Loucy (cell line): ENCODE data around the gene NPHP3.
"Not testable (repeated sequence)": the region's sequence is repeated elsewhere in the genome, so short reads cannot be mapped to it uniquely, and the experiment has no call there.

ENCODE experiments used
- H2AFZ ChIP-seq: fragments of 200-600 bp; sonication (generic); 2 replicates; pipeline ENCODE4 v1.6.0; 2016; ENCODE audit warnings: antibody characterized with exemption, mild to moderate bottlenecking, low read length, moderate library complexity
- H3F3A ChIP-seq: fragments of 200-600 bp; 2 replicates; pipeline ENCODE4 v1.6.0; 2016; ENCODE audit warnings: antibody characterized with exemption, low read depth, mild to moderate bottlenecking
- H3K27me3 ChIP-seq: fragments of 200-600 bp; sonication (generic); 2 replicates; pipeline ENCODE4 v1.6.1; 2014; ENCODE audit warnings: low read length, mild to moderate bottlenecking; ENCODE audit not compliant: insufficient read depth, poor library complexity, severe bottlenecking
- H3K36me3 ChIP-seq: fragments of 200-600 bp; sonication (generic); 2 replicates; pipeline ENCODE4 v1.6.1; 2016; ENCODE audit warnings: low read length; ENCODE audit not compliant: insufficient read depth
- H3K4me1 ChIP-seq: fragments of 200-600 bp; sonication (generic); 2 replicates; pipeline ENCODE4 v1.5.1; 2014; ENCODE audit warnings: low read length, mild to moderate bottlenecking; ENCODE audit not compliant: insufficient read depth, poor library complexity, severe bottlenecking
- H3K4me2 ChIP-seq: fragments of 200-600 bp; sonication (generic); 2 replicates; pipeline ENCODE4 v1.6.0; 2014; ENCODE audit warnings: antibody characterized with exemption, low read length, low read depth, mild to moderate bottlenecking; ENCODE audit not compliant: poor library complexity, severe bottlenecking
- H3K4me3 ChIP-seq: fragments of 200-600 bp; sonication (generic); 2 replicates; pipeline ENCODE4 v1.5.1; 2014; ENCODE audit warnings: low read length, mild to moderate bottlenecking, mixed read lengths; ENCODE audit not compliant: poor library complexity, severe bottlenecking
- H3K79me2 ChIP-seq: fragments of 200-600 bp; sonication (generic); 2 replicates; pipeline ENCODE4 v1.6.1; 2014; ENCODE audit warnings: low read length; ENCODE audit not compliant: insufficient read depth
- H3K9ac ChIP-seq: fragments of 200-600 bp; sonication (generic); 2 replicates; pipeline ENCODE4 v1.6.0; 2014; ENCODE audit warnings: mild to moderate bottlenecking, low read depth, low read length, moderate library complexity; ENCODE audit not compliant: poor library complexity, severe bottlenecking
- H3K9me2 ChIP-seq: fragments of 200-600 bp; sonication (generic); replicated peaks from 2 replicates; pipeline ENCODE4 v1.6.1; 2016; ENCODE audit warnings: low read depth, low read length, mixed read lengths
- H3K9me3 ChIP-seq: fragments of 200-600 bp; sonication (generic); 2 replicates; pipeline ENCODE4 v1.6.1; 2014; ENCODE audit warnings: mild to moderate bottlenecking, antibody characterized with exemption, low read length, low read depth; ENCODE audit not compliant: insufficient read depth
- H4K20me1 ChIP-seq: fragments of 200-600 bp; sonication (generic); 2 replicates; pipeline ENCODE4 v1.6.0; 2014; ENCODE audit warnings: antibody characterized with exemption, low read length, mild to moderate bottlenecking; ENCODE audit not compliant: insufficient read depth, poor library complexity, severe bottlenecking
- CTCF ChIP-seq: fragments of 200-600 bp; sonication (generic); conservative IDR thresholded peaks from 2 replicates; pipeline ENCODE4 v1.5.1; 2014; ENCODE audit warnings: mild to moderate bottlenecking, antibody characterized with exemption, low read length
- EZH2phosphoT487 ChIP-seq: fragments of 200-600 bp; IDR thresholded peaks from 2 replicates; pipeline ENCODE4 v1.6.1; 2018; ENCODE audit warnings: antibody characterized with exemption, mild to moderate bottlenecking, moderate library complexity, borderline replicate concordance

NPHP3 gene

GRCh38 chr3:132753946-132754345 is 31.7 kb upstream of the NPHP3 start:
- Histone ChIP-seq H3K27me3 (no peaks in the 10 kb centered on the region), H3K9me3 (no peaks in the 10 kb centered on the region), H3K4me1 (no peaks in the 10 kb centered on the region), H3K9me2 (no peaks in the 10 kb centered on the region), H3K79me2 (no peaks in the 10 kb centered on the region), H3K36me3 (no peaks in the 10 kb centered on the region), H2AFZ (no peak overlapping the region), H3K4me3 (no peak overlapping the region), H3K4me2 (no peak overlapping the region), H3K9ac (no peak overlapping the region), H4K20me1 (no peaks in the 10 kb centered on the region), H3F3A (no peaks in the 10 kb centered on the region)
- TF ChIP-seq CTCF (no peak), EZH2phosphoT487 (no peak)

GRCh38 chr3:132749786-132750185 is 27.6 kb upstream of the NPHP3 start:
- no peaks in the 10 kb centered on the region for H3K9me3 ChIP-seq
- H4K20me1 ChIP-seq = no peaks in the 10 kb centered on the region
- no peaks in the 10 kb centered on the region for H3K79me2 ChIP-seq
- no peak overlapping the region for H3K9ac ChIP-seq
- TF ChIP-seq EZH2phosphoT487 (no peak), CTCF (no peak)
- H3K4me2 ChIP-seq = no peak overlapping the region
- no peak overlapping the region for H2AFZ ChIP-seq
- no peaks in the 10 kb centered on the region for H3K9me2 ChIP-seq
- H3K4me3 ChIP-seq = no peak overlapping the region
- no peaks in the 10 kb centered on the region for H3K36me3 ChIP-seq
- no peaks in the 10 kb centered on the region for H3K27me3 ChIP-seq
- no peaks in the 10 kb centered on the region for H3F3A ChIP-seq
- H3K4me1 ChIP-seq = no peaks in the 10 kb centered on the region

- H3K9me2 ChIP-seq, H2AFZ ChIP-seq, H3K4me1 ChIP-seq, H3K9me3 ChIP-seq, H3K27me3 ChIP-seq, H3K4me3 ChIP-seq, H4K20me1 ChIP-seq, H3K4me2 ChIP-seq, H3K9ac ChIP-seq, H3F3A ChIP-seq, H3K79me2 ChIP-seq, H3K36me3 ChIP-seq: not testable (repeated sequence)
Measured at GRCh38 chr3:132746720-132747119, 24.5 kb upstream of the NPHP3 start.

- Histone ChIP-seq H3K9ac (no peak overlapping the region), H3F3A (no peaks in the 10 kb centered on the region), H3K4me2 (no peak overlapping the region), H3K27me3 (no peaks in the 10 kb centered on the region), H2AFZ (no peak overlapping the region), H3K9me3 (no peaks in the 10 kb centered on the region), H4K20me1 (no peaks in the 10 kb centered on the region), H3K36me3 (no peaks in the 10 kb centered on the region), H3K9me2 (no peaks in the 10 kb centered on the region), H3K4me1 (no peaks in the 10 kb centered on the region), H3K4me3 (no peak overlapping the region), H3K79me2 (no peaks in the 10 kb centered on the region)
- TF ChIP-seq CTCF (no peak), EZH2phosphoT487 (no peak)
Measured at GRCh38 chr3:132738314-132738713, 16.1 kb upstream of the NPHP3 start.
